ENCODE results near the gene SPRY2.

DNA sequence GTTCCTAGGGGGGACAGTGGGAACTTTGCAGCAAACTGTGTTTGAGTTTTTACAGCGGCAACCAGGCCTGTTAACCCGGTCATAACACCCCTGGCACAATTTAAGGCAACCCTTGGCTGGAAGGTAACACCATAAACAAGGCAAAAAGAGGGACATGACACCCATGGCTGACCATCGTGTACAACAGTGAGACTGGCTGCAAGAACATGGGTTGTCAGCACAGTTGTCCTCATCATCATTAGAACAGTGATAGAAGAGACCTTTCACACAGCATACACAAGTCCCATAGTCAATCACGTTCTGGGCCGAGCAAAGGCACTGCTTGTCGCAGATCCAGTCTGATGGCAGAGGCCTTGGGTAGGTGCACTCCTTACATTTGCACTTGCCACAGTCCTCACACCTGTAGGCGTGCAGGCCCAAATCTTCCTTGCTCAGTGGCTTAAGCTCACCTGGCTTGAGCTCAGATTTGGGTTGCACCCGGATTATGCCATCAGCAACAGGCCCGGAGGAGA lies 4.1 kb downstream of the SPRY2 start:
- TF ChIP-seq ZNF70 (CRISPR knock-in tag; IDR thresholded peaks at IDR 0.05) (no peak), ESRRG (CRISPR knock-in tag; IDR thresholded peaks at IDR 0.05) (no peak)
- TF ChIP-seq, protein P1, sequence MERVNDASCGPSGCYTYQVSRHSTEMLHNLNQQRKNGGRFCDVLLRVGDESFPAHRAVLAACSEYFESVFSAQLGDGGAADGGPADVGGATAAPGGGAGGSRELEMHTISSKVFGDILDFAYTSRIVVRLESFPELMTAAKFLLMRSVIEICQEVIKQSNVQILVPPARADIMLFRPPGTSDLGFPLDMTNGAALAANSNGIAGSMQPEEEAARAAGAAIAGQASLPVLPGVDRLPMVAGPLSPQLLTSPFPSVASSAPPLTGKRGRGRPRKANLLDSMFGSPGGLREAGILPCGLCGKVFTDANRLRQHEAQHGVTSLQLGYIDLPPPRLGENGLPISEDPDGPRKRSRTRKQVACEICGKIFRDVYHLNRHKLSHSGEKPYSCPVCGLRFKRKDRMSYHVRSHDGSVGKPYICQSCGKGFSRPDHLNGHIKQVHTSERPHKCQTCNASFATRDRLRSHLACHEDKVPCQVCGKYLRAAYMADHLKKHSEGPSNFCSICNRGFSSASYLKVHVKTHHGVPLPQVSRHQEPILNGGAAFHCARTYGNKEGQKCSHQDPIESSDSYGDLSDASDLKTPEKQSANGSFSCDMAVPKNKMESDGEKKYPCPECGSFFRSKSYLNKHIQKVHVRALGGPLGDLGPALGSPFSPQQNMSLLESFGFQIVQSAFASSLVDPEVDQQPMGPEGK (CRISPR knock-in tag; IDR thresholded peaks at IDR 0.05; ENCODE audit: borderline replicate concordance) = no peak
